Embryonic facial prominence (tissue), 1 donor: ENCODE data around the gene SORCS2.

Source experiments
- DNase-seq: peaks from one replicate; pipeline ENCODE4 v3.0.0-alpha.2; 2016; ENCODE audit errors: extremely low spot score

SORCS2 gene

DNA sequence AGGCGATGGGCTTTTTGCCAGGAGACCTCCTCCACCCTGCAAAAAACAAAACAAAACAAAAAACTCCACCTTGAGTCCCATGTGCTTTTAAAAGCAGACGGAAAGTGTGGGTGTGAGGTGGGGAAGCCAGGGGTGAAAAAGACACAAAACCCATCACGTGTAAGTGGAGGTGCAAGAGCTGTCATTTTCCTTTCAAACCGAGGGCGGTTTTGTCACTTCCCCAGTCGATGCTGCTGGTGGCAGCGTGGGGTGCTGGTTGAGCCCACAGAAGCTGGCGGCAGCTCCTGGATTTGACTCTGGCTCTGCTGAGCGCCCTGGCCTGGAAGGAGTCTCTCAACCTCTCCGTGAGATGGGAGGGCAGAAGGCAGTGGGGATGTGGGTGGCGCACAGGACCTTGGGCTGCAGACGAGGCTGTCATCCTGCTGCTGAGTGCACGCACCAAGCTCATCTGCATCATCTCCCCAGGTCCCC lies 132.3 kb downstream of the SORCS2 start:
- DNase-seq: no peak

- DNase-seq: no peak
Measured at GRCh38 chr4:7325541-7325940, 133.2 kb downstream of the SORCS2 start.

DNA sequence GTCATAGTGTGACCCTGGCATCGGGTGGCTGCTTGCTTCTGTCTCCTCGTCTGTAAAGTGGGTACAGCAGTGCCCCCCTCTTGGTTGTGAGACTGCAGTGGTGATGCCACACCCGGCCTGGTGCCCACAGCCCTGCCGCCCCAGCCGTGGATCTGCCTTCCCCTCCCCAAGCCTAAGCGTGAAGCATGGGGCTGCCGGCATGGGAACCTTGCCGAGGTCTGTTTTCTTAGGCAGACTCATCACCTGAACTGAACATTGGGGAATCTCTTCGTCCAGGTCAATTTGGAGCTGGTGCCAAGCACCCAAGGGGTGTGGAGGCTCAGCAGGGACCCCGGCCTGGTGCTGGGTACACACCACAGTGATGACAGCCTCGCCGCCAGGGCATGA lies 134.0 kb downstream of the SORCS2 start:
- DNase-seq: no peak

DNA sequence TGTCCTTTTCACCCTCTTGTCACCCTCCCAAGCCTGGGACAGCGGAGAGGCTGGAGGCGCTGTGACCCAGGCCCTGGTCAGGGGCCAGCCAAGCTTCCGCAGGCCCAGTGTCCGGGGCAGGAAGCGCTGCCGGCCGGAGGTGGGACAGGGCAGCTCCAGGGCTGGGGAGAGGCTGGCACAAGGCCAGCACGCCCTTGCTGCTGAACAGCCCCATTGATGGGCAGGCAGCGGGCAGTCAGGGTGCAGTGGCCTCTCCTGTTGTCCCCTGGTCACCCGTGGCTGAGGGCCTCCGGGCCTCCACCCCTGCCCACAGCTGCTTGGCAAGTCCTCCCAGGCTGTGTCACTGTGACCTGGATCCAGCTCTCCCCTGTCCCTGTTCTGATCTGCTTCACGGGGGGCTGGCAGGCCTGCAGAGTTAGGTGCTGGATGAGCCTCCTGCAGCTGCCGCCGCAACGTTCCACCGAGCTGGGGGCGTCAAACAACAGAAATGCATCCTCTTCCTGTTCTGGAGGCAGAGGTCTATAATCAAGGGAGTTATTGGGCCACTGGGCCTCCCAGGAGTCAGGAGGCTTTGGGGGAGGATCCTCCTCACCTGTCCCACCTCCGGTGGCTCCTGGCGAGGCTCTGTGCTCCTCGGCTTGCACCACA lies 134.5 kb downstream of the SORCS2 start:
- DNase-seq: no peak

DNA sequence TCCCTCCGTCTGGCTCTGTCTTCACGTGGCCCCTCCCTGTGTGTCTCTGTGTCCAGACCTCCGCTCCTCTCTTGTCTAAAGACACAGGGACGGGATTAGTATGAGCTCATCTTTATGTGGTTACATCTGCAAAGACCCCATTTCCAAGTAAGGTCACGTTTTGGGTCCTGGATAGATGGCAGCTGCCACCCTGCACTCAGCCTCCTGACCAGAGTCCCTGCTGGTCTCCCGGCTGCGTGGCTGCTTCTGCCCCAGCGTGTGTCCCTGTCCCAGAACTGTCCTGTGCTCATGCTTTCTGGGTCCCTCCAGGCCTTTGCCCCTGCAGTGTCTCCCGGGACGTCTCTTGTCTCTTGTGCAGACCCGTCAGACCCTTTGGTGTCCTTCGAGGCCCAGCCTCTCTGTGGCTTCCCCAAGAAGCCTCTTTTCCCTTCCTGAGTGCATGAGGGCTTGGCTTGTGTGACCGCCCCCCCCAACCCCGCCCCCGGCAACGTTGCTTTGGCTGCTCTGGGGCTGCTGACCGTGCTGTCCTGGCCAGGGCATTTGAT lies 135.1 kb downstream of the SORCS2 start:
- no peak for DNase-seq

- no peak for DNase-seq
Measured at GRCh38 chr4:7328162-7328912, 136.0 kb downstream of the SORCS2 start.

GRCh38 chr4:7328913-7329638 lies 136.7 kb downstream of the SORCS2 start:
- DNase-seq: no peak

GRCh38 chr4:7330031-7330596 lies 137.8 kb downstream of the SORCS2 start:
- DNase-seq: no peak

DNA sequence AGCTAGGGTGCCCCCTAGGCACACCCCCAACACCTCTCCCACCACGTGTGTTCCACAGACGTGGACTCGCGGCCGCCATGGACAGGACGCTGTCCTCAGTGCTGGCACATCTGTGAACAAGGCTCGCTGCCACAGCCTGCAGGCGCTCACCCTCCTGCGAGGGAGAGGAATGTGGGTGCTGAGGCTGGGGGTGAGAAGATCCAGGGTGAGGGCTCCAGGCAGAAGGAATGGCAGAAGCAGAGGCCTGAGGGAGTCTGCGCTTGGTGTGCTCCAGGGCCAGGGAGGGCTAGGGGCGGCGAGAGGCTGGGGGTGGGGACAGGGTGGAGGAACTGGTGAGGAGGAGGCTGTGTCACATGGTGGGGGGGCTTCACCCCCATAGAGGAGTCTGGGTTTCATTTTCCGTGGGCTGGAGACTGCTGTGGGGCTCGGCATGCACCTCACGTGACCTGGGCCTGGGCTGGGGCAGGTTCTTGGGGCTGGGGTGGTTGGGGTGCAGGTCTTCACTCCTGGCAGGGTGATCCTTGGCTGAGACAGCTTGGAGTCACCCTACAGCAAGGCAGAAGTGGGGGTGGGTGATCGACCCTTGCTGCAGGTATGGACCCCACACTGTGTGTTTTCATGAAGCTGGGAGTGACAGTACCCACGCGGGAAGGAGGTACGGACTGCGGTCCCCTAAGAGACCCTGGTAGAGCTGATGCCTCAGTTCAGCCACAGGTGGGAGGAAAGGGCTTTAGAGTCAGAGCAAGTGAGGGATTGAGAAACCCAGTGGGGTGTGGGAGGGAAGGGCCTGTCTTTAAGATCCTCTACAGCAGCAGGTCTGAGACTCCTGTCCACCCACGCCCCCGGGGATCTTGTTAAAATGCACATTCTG lies 138.7 kb downstream of the SORCS2 start:
- no peak for DNase-seq

DNA sequence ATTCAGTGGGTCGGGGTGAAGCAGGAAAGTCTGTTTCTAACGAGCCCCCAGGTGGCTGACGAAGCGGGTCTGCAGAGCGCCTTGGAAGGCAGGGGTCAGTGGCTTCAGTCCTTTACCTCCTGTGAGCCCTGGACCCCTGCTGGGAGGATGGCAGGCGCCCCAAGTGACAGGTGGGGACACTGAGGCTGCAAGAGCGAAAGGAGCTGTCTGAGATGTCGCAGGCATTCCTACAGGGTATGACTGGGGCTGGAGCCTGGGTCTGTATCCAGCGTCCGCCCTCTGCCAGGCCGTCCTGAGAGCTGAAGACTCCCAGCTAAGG lies 139.3 kb downstream of the SORCS2 start:
- no peak for DNase-seq

- DNase-seq: no peak
Measured at GRCh38 chr4:7332216-7333023, 140.1 kb downstream of the SORCS2 start.

GRCh38 chr4:7333024-7333780 lies 140.9 kb downstream of the SORCS2 start:
- no peak for DNase-seq

- no peak for DNase-seq
Measured at GRCh38 chr4:7333801-7334421, 141.6 kb downstream of the SORCS2 start.

DNA sequence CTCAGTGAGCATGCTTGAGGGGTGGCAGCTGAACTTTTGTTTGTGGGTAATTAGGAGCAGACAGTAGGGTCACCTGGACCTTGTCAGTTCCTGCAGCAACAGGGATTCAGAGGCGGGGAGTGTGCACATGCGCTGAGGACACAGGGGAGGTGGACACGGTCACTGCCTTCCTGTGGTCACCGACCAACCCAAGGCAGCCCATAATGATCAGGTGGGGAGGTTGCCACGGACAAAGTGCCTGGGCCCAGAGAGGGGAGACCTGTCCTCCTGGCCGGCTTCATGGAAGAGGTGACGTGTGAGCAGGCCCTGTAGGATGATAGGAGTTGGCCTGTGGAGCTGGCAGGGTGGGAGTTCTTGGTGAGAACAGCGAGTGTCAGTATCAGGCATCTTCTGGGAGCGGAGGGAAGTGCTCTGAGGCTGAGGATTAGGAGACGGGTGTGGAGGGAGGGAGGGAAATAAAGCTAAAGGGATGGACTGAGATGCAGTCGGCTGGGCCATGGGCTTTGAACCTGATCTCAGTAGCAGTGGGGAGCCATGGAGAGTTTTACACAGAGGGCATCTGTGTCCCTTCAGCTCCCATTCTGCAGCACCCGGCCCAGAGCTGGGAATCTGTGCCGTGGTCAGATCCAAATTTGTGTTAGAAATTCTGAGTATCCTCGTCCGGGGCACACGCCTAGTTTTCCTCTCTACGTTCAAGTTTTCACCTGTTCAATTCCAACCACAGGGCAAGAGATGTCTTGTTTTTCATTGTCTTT lies 142.4 kb downstream of the SORCS2 start:
- no peak for DNase-seq

DNA sequence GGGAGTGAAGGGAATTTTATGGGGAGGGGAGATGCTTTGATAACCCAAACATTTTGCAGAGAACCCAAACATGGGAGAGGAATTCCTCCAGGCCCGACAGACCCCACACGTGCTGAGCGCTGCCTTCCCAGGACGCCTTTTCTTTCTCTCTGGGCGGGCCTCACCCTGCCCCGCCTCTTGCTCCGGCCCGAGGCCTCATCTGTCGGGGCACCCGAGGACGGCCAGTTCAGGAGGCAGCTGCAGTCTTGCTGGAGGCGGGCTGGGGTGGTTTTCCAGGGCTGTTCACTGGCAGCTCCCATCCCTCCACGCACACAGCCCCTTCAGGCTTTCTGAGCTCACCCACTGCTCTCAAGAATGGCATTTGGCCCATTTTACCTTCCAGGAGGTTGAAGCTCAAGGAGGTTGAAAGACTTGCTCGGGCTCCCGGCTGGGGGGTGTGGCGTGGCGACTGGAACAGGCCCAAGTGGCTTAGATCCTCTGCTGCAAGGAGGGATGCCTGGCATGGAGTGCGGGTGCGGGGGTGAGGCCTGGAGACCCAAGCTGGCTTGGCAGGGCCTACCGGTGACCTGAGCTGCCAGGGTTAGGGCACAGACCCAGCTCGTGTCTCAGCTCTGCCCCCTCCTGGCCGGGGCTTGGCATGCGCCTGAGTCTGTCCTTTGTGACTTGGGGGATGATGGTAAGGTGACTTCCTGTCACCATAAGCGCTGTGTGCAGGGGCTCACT lies 143.2 kb downstream of the SORCS2 start:
- no peak for DNase-seq

- no peak for DNase-seq
Measured at GRCh38 chr4:7336067-7336569, 143.8 kb downstream of the SORCS2 start.

GRCh38 chr4:7336732-7337131 lies 144.4 kb downstream of the SORCS2 start:
- no peak for DNase-seq
